GM12865 (cell line): ENCODE results near the gene MAN1A2.
"Not testable (repeated sequence)": the region's sequence is repeated elsewhere in the genome, so short reads cannot be mapped to it uniquely, and the experiment has no call there.

Experiments used
- DNase-seq: peaks from one replicate; pipeline ENCODE4 v3.0.0; 2010; ENCODE audit warnings: low read depth
- H3K4me3 ChIP-seq: 2 replicates; pipeline ENCODE4 v1.5.1; 2011; ENCODE audit warnings: mild to moderate bottlenecking, low read depth, low read length, control low read depth
- CTCF ChIP-seq: IDR thresholded peaks from 2 replicates; pipeline ENCODE4 v1.5.1; 2011; ENCODE audit warnings: low read length, control low read depth, low read depth, inconsistent platforms; ENCODE audit not compliant: insufficient read depth; ENCODE audit errors: missing control alignments

The MAN1A2 gene

GRCh38 chr1:117346206-117346928 is 20.9 kb upstream of the MAN1A2 start:
- DNase-seq: no peak
- no peak for TF ChIP-seq CTCF
- H3K4me3 ChIP-seq: no peak overlapping the region

- DNase-seq: no peak
- H3K4me3 ChIP-seq: no peak overlapping the region
- no peak for TF ChIP-seq CTCF
These were observed 19.3 kb upstream of the MAN1A2 start for GRCh38 chr1:117347907-117348306.

GRCh38 chr1:117352695-117353094 is 14.6 kb upstream of the MAN1A2 start:
- DNase-seq, H3K4me3 ChIP-seq: not testable (repeated sequence)

- H3K4me3 ChIP-seq, DNase-seq: not testable (repeated sequence)
These were observed 9.2 kb upstream of the MAN1A2 start for GRCh38 chr1:117357833-117358603.

- H3K4me3 ChIP-seq, DNase-seq: not testable (repeated sequence)
These were observed 8.7 kb upstream of the MAN1A2 start for GRCh38 chr1:117358604-117358887.

GRCh38 chr1:117359561-117360289 is 7.5 kb upstream of the MAN1A2 start:
- TF ChIP-seq CTCF: no peak
- no peak for DNase-seq
- no peak overlapping the region for H3K4me3 ChIP-seq

GRCh38 chr1:117362986-117363385 is 4.3 kb upstream of the MAN1A2 start:
- TF ChIP-seq CTCF: no peak
- no peak for DNase-seq
- H3K4me3 ChIP-seq: no peak overlapping the region

- no peak for TF ChIP-seq CTCF
- peak; percentile 76 for DNase-seq
- no peak overlapping the region; the same call in 1 of the 2 replicates for H3K4me3 ChIP-seq
These were observed 3.6 kb upstream of the MAN1A2 start for GRCh38 chr1:117363571-117364048.
